BLaER1 treated with 17β-estradiol and CSF1 and Interleukin-3, amounts not matched to agents 10 nM and 100 nM (cell line): ENCODE measurements around the gene IDE.

Experiments
- H3K27ac ChIP-seq, 11 experiments: shearing (Covaris generic); formaldehyde crosslinking; 2 replicates each; pipeline ENCODE4 v1.8.1; 2022
- H3K27me3 ChIP-seq, 11 experiments: shearing (Covaris generic); formaldehyde crosslinking; 2 replicates each; pipeline ENCODE4 v1.8.1; 2022
- H3K36me3 ChIP-seq, 11 experiments: shearing (Covaris generic); formaldehyde crosslinking; 2 replicates each; pipeline ENCODE4 v1.8.1; 2022
- H3K4me1 ChIP-seq, 10 experiments: shearing (Covaris generic); formaldehyde crosslinking; 2 replicates each; pipeline ENCODE4 v1.8.1; 2022
- H3K4me2 ChIP-seq, 11 experiments: shearing (Covaris generic); formaldehyde crosslinking; 2 replicates each; pipeline ENCODE4 v1.8.1; 2022
- H3K4me3 ChIP-seq, 10 experiments: shearing (Covaris generic); formaldehyde crosslinking; 2 replicates each; pipeline ENCODE4 v1.8.1; 2022
- H3K9ac ChIP-seq, 11 experiments: shearing (Covaris generic); formaldehyde crosslinking; 2 replicates each; pipeline ENCODE4 v1.8.1; 2022
- H3K9me3 ChIP-seq, 11 experiments: shearing (Covaris generic); formaldehyde crosslinking; replicated peaks in 1 of 11; 2 replicates each; pipeline ENCODE4 v1.8.1; 2022
- H4K20me1 ChIP-seq, 11 experiments: shearing (Covaris generic); formaldehyde crosslinking; 2 replicates each; pipeline ENCODE4 v1.8.1; 2022
- Cebpa-rat ChIP-seq, 11 experiments: shearing (Covaris generic); IDR thresholded peaks; 2 replicates each; pipeline ENCODE4 v1.8.1; 2022

The IDE gene

GRCh38 chr10:92530421-92530820 lies 43.5 kb downstream of the IDE start:
- Histone ChIP-seq H3K27ac (no peak overlapping the region), H3K4me1 (no peaks in the 10 kb centered on the region), H3K4me3 (no peak overlapping the region), H3K9me3 (no peaks in the 10 kb centered on the region), H3K9ac (no peak overlapping the region), H3K36me3 (peaks cover 60 to 100% (median 90%) of the 10 kb centered on the region in 11 experiments), H3K4me2 (no peak overlapping the region), H3K27me3 (no peaks in the 10 kb centered on the region), H4K20me1 (no peaks in the 10 kb centered on the region)
- TF ChIP-seq Cebpa-rat (IDR thresholded peaks at IDR 0.05), result no peak

GRCh38 chr10:92527716-92528115 lies 46.2 kb downstream of the IDE start:
- H4K20me1 ChIP-seq, result peaks cover 0 to 4% (median 0%) of the 10 kb centered on the region in 11 experiments; a peak in 2 of 22 replicates
- no peak overlapping the region for H3K4me2 ChIP-seq
- peaks cover 0 to 8% (median 0%) of the 10 kb centered on the region in 10 experiments; a peak in 6 of 20 replicates for H3K4me1 ChIP-seq
- no peaks in the 10 kb centered on the region for H3K9me3 ChIP-seq
- H3K36me3 ChIP-seq, result peaks cover 51 to 93% (median 80%) of the 10 kb centered on the region in 11 experiments
- H3K9ac ChIP-seq, result no peak overlapping the region
- H3K27me3 ChIP-seq, result no peaks in the 10 kb centered on the region
- no peak for TF ChIP-seq Cebpa-rat (IDR thresholded peaks at IDR 0.05)
- H3K4me3 ChIP-seq, result no peak overlapping the region
- H3K27ac ChIP-seq, result no peak overlapping the region

DNA sequence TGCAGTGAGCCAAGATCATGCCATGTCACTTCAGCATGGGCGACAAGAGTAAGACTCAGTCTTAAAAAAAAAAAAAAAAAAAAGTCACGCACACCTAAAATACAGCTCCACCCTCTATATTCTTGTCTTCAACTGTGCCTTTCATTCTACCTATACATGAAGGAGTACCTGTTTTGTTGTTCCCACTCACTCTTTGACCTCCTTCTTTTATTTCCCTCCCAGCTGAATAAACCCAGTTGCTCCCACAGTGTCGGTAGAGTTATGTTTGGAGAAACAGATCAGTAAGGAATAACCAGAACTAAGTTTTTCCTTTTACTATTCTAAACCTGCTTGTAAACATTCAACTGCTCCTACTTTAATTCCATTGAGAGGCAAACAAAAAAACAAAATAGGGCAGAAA lies 50.3 kb downstream of the IDE start:
- no peak overlapping the region for H3K4me3 ChIP-seq
- H3K9me3 ChIP-seq, result no peaks in the 10 kb centered on the region
- no peaks in the 10 kb centered on the region for H3K27me3 ChIP-seq
- H3K36me3 ChIP-seq, result peaks cover 30 to 82% (median 67%) of the 10 kb centered on the region in 11 experiments; a peak in 21 of 22 replicates
- no peak overlapping the region for H3K9ac ChIP-seq
- no peak for TF ChIP-seq Cebpa-rat (IDR thresholded peaks at IDR 0.05)
- H3K27ac ChIP-seq, result no peak overlapping the region
- peaks cover 0 to 23% (median 0%) of the 10 kb centered on the region in 10 experiments; a peak in 6 of 20 replicates for H3K4me1 ChIP-seq
- peaks cover 0 to 12% (median 0%) of the 10 kb centered on the region in 11 experiments; a peak in 4 of 22 replicates for H4K20me1 ChIP-seq
- no peak overlapping the region for H3K4me2 ChIP-seq

GRCh38 chr10:92517034-92517655 lies 56.7 kb downstream of the IDE start:
- H3K4me1 ChIP-seq, result peaks cover 0 to 10% (median 0%) of the 10 kb centered on the region in 10 experiments; a peak in 6 of 20 replicates
- no peak overlapping the region for H3K9ac ChIP-seq
- no peak for TF ChIP-seq Cebpa-rat (IDR thresholded peaks at IDR 0.05)
- no peak overlapping the region for H3K4me2 ChIP-seq
- H3K9me3 ChIP-seq, result no peaks in the 10 kb centered on the region
- peaks cover 26 to 74% (median 45%) of the 10 kb centered on the region in 11 experiments for H3K36me3 ChIP-seq
- H3K4me3 ChIP-seq, result no peak overlapping the region
- no peaks in the 10 kb centered on the region for H3K27me3 ChIP-seq
- peaks cover 0 to 6% (median 0%) of the 10 kb centered on the region in 11 experiments; a peak in 4 of 22 replicates for H4K20me1 ChIP-seq
- no peak overlapping the region for H3K27ac ChIP-seq

DNA sequence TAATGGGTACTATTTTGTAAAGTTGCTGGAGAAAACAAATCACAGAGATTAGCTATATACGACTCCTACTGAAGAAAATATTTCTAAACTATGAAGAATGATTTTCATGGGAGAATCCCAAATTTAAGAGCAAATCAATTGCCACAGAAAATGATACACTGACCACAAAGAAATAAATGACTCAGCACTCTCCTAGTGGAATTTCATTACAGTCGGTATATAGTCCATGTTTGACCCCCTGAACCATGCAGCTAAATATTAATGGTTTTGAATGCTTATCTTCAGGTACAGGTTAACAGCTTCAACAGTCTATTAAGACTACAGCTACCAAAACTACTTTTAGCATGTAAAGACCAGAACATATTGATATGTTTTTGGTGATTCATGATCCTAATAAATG lies 65.0 kb downstream of the IDE start:
- Histone ChIP-seq H3K9ac (no peak overlapping the region), H3K9me3 (no peaks in the 10 kb centered on the region), H3K27me3 (no peaks in the 10 kb centered on the region), H3K4me2 (no peak overlapping the region), H3K4me3 (no peak overlapping the region), H4K20me1 (no peaks in the 10 kb centered on the region), H3K4me1 (no peaks in the 10 kb centered on the region), H3K27ac (no peak overlapping the region), H3K36me3 (peaks cover 71 to 94% (median 86%) of the 10 kb centered on the region in 11 experiments)
- TF ChIP-seq Cebpa-rat (IDR thresholded peaks at IDR 0.05), result no peak

GRCh38 chr10:92506336-92506735 lies 67.6 kb downstream of the IDE start:
- TF ChIP-seq Cebpa-rat (IDR thresholded peaks at IDR 0.05), result no peak
- H3K27ac ChIP-seq, result no peak overlapping the region
- H3K4me1 ChIP-seq, result no peaks in the 10 kb centered on the region
- no peak overlapping the region for H3K4me2 ChIP-seq
- H3K27me3 ChIP-seq, result no peaks in the 10 kb centered on the region
- H3K36me3 ChIP-seq, result peaks cover 75 to 94% (median 87%) of the 10 kb centered on the region in 11 experiments
- H4K20me1 ChIP-seq, result no peaks in the 10 kb centered on the region
- no peak overlapping the region for H3K9ac ChIP-seq
- H3K9me3 ChIP-seq, result no peaks in the 10 kb centered on the region
- no peak overlapping the region for H3K4me3 ChIP-seq

- Histone ChIP-seq H4K20me1 (no peaks in the 10 kb centered on the region), H3K4me2 (no peak overlapping the region), H3K4me3 (no peak overlapping the region), H3K27me3 (no peaks in the 10 kb centered on the region), H3K4me1 (no peaks in the 10 kb centered on the region), H3K9ac (no peak overlapping the region), H3K27ac (no peak overlapping the region), H3K9me3 (no peaks in the 10 kb centered on the region), H3K36me3 (peaks cover 83 to 100% (median 94%) of the 10 kb centered on the region in 11 experiments)
- TF ChIP-seq Cebpa-rat (IDR thresholded peaks at IDR 0.05), result no peak
Observed at GRCh38 chr10:92505044-92505443, 68.8 kb downstream of the IDE start.

GRCh38 chr10:92502296-92502808 lies 71.5 kb downstream of the IDE start:
- no peaks in the 10 kb centered on the region for H3K27me3 ChIP-seq
- no peak for TF ChIP-seq Cebpa-rat (IDR thresholded peaks at IDR 0.05)
- H3K4me1 ChIP-seq, result no peaks in the 10 kb centered on the region
- no peak overlapping the region for H3K9ac ChIP-seq
- H3K36me3 ChIP-seq, result peaks cover 83 to 100% (median 94%) of the 10 kb centered on the region in 11 experiments
- no peaks in the 10 kb centered on the region for H3K9me3 ChIP-seq
- no peak overlapping the region for H3K27ac ChIP-seq
- no peak overlapping the region for H3K4me2 ChIP-seq
- H4K20me1 ChIP-seq, result no peaks in the 10 kb centered on the region
- H3K4me3 ChIP-seq, result no peak overlapping the region

GRCh38 chr10:92493362-92493761 lies 80.5 kb downstream of the IDE start:
- H3K27ac ChIP-seq, result no peak overlapping the region
- no peak overlapping the region for H3K9ac ChIP-seq
- no peak overlapping the region for H3K4me2 ChIP-seq
- H3K4me1 ChIP-seq, result no peaks in the 10 kb centered on the region
- no peak for TF ChIP-seq Cebpa-rat (IDR thresholded peaks at IDR 0.05)
- peaks cover 82 to 100% (median 92%) of the 10 kb centered on the region in 11 experiments for H3K36me3 ChIP-seq
- H3K27me3 ChIP-seq, result no peaks in the 10 kb centered on the region
- peaks cover 0 to under 1% (median 0%) of the 10 kb centered on the region in 11 experiments; a peak in 2 of 22 replicates for H4K20me1 ChIP-seq
- H3K4me3 ChIP-seq, result no peak overlapping the region
- H3K9me3 ChIP-seq, result no peaks in the 10 kb centered on the region
